ENCODE measurements around the gene PTCHD4.

DNA sequence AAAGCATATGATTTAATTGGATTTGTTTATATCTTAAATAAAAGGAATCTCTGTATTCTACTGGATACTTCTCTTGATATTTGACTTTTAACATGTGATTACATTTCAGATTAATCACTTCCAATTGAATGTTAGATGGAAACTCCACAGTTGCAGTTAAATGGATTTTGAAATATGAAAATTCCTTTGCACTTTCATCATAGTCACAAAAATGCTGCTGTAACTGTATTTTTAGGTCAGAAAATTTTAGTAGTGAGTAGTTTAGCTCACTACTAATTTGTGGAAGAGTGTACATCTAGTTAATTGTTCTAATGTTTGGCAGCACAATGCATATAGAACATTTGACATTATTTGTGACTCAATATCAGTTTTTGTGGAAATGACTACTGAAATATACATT lies 26.8 kb downstream of the PTCHD4 start:
- TF ChIP-seq, protein P1, sequence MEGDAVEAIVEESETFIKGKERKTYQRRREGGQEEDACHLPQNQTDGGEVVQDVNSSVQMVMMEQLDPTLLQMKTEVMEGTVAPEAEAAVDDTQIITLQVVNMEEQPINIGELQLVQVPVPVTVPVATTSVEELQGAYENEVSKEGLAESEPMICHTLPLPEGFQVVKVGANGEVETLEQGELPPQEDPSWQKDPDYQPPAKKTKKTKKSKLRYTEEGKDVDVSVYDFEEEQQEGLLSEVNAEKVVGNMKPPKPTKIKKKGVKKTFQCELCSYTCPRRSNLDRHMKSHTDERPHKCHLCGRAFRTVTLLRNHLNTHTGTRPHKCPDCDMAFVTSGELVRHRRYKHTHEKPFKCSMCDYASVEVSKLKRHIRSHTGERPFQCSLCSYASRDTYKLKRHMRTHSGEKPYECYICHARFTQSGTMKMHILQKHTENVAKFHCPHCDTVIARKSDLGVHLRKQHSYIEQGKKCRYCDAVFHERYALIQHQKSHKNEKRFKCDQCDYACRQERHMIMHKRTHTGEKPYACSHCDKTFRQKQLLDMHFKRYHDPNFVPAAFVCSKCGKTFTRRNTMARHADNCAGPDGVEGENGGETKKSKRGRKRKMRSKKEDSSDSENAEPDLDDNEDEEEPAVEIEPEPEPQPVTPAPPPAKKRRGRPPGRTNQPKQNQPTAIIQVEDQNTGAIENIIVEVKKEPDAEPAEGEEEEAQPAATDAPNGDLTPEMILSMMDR (IDR thresholded peaks at IDR 0.05), result no peak
- TF ChIP-seq POLR2A (IDR thresholded peaks at IDR 0.05), result no peak

All from testis (tissue), 2 donors.